Panc1 (cell line): ENCODE measurements around the gene PIN1. TPM values are rescaled to one million over a fixed set of nuclear protein-coding genes. Genes with fewer than 3 reads are reported as not detected.

Experiments
- ATAC-seq: fragments of 200-7000 bp; cut with Tn5 transposase; 2 replicates; pipeline ENCODE4 v1.9.1; 2020; ENCODE audit warnings: mild to moderate bottlenecking, moderate library complexity
- BruUV-seq: library from RNA; stranded (reverse); fragments of 400-500 nt; replicated peaks from 2 replicates; lab custom pipeline; 2021; lab: Mats Ljungman, UMichigan
- CTCF ChIA-PET: fragments of 300-600 bp; sonication (Branson Sonifier 250); formaldehyde crosslinking; loops from one replicate; lab custom pipeline; 2022; ENCODE audit warnings: antibody characterized with exemption; lab: Charles Lee
- POLR2A ChIA-PET: fragments of 300-600 bp; sonication (Branson Sonifier 250); formaldehyde crosslinking; loops from one replicate; lab custom pipeline; 2022; ENCODE audit warnings: antibody characterized with exemption; lab: Charles Lee
- DNase-seq: peaks from one replicate; pipeline ENCODE4 v3.0.0-alpha.2; 2010; ENCODE audit warnings: low read depth, low spot score
- H3K27ac ChIP-seq: 2 replicates; pipeline ENCODE4 v1.5.1; 2011; ENCODE audit warnings: mild to moderate bottlenecking, low read length, inconsistent platforms
- H3K27me3 ChIP-seq: fragments of 200-500 bp; sonication (Bioruptor generic); 2 replicates; pipeline ENCODE4 v1.6.0; 2014; ENCODE audit warnings: low read length, inconsistent platforms; ENCODE audit not compliant: control insufficient read depth, insufficient read depth
- H3K36me3 ChIP-seq: fragments of 200-500 bp; sonication (Bioruptor generic); 2 replicates; pipeline ENCODE4 v1.5.1; 2014; ENCODE audit warnings: inconsistent platforms, mild to moderate bottlenecking, low read length, moderate library complexity; ENCODE audit not compliant: control insufficient read depth, insufficient read depth
- H3K4me1 ChIP-seq: 2 replicates; pipeline ENCODE4 v1.5.1; 2011; ENCODE audit warnings: inconsistent platforms, mild to moderate bottlenecking, low read length, moderate library complexity; ENCODE audit not compliant: control insufficient read depth, insufficient read depth
- H3K4me3 ChIP-seq, 2 experiments: 2 replicates each; pipeline ENCODE4 v1.5.1; 2011 to 2012; ENCODE audit warnings: low read depth in 2 of 2, low read length in 2 of 2, mild to moderate bottlenecking in 2 of 2, inconsistent platforms in 1 of 2, moderate library complexity in 1 of 2
- H3K9me3 ChIP-seq: fragments of 200-500 bp; sonication (Bioruptor generic); 2 replicates; pipeline ENCODE4 v1.5.1; 2014; ENCODE audit warnings: low read depth, mild to moderate bottlenecking, inconsistent platforms, low read length, moderate library complexity; ENCODE audit not compliant: control insufficient read depth, insufficient read depth
- CTCF ChIP-seq: fragments of 450-650 bp; IDR thresholded peaks from 2 replicates; pipeline ENCODE4 v1.5.1; 2017; ENCODE audit warnings: mild to moderate bottlenecking
- POLR2AphosphoS5 ChIP-seq: IDR thresholded peaks from 2 replicates; pipeline ENCODE4 v1.6.1; 2012; ENCODE audit warnings: mild to moderate bottlenecking, low read depth, low read length, moderate library complexity
- REST ChIP-seq, 2 experiments: IDR thresholded peaks; 2 replicates each; pipeline ENCODE4 v1.6.1; 2011 to 2012; ENCODE audit warnings: low read depth in 2 of 2, control low read depth in 1 of 2, low read length in 1 of 2, mild to moderate bottlenecking in 1 of 2, moderate library complexity in 1 of 2; ENCODE audit not compliant: insufficient read depth in 1 of 2
- SIN3A ChIP-seq: IDR thresholded peaks from 2 replicates; pipeline ENCODE4 v1.6.1; 2012; ENCODE audit warnings: low read depth, mild to moderate bottlenecking, low read length, moderate library complexity, borderline replicate concordance; ENCODE audit not compliant: insufficient read depth
- TCF7L2 ChIP-seq: IDR thresholded peaks from 2 replicates; pipeline ENCODE4 v1.6.1; 2011; ENCODE audit warnings: mild to moderate bottlenecking, low read depth, low read length, inconsistent platforms
- in situ Hi-C: cut with HindIII; loops from 2 replicates; pipeline ENCODE4 v1.10.0; 2016; ENCODE audit warnings: low sequenced_read_pairs, low pct_unique_long_range_greater_than_20kb
- intact Hi-C: fragments of 100-400 bp; cut with micrococcal nuclease; formaldehyde crosslinking; loops from one replicate; pipeline ENCODE4 v1.10.0; 2022; ENCODE audit not compliant: unreplicated experiment
- total RNA-seq: library from RNA; stranded (reverse); gene quantifications from one replicate; pipeline ENCODE4 v1.2.1, GENCODE V29; 2021; ENCODE audit not compliant: unreplicated experiment

Gene PIN1
- total RNA-seq, 1 experiment from 2014 or later: 102 TPM

- no peaks in the 10 kb centered on the region; the same call in 1 of the 2 replicates for H3K36me3 ChIP-seq
- CTCF ChIA-PET: no interaction called here
- H3K4me3 ChIP-seq: no peak overlapping the region
- POLR2A ChIA-PET: no interaction called here
- no peak overlapping the region for H3K27ac ChIP-seq
- no TSS peak for BruUV-seq
- TF ChIP-seq TCF7L2 (no peak), SIN3A (no peak), POLR2AphosphoS5 (no peak), CTCF (no peak)
- H3K9me3 ChIP-seq: no peaks in the 10 kb centered on the region
- no peak for ATAC-seq
- in situ Hi-C loops: no loop called here
- H3K4me1 ChIP-seq: no peaks in the 10 kb centered on the region
- no peak for DNase-seq
- no peaks in the 10 kb centered on the region for H3K27me3 ChIP-seq
- intact Hi-C loops: no loop called here
Observed at GRCh38 chr19:9808855-9809824, 26.0 kb upstream of the PIN1 start.

GRCh38 chr19:9811139-9811538 is 24.0 kb upstream of the PIN1 start:
- ATAC-seq (no peak), DNase-seq (no peak)
- ChIA-PET POLR2A (no interaction called here), CTCF (no interaction called here)
- in situ Hi-C loops: no loop called here
- Histone ChIP-seq H3K4me1 (no peaks in the 10 kb centered on the region), H3K4me3 (no peak overlapping the region), H3K36me3 (no peaks in the 10 kb centered on the region; the same call in 1 of the 2 replicates), H3K27ac (no peak overlapping the region), H3K27me3 (no peaks in the 10 kb centered on the region), H3K9me3 (no peaks in the 10 kb centered on the region)
- TF ChIP-seq TCF7L2: no peak
- no peak for TF ChIP-seq SIN3A
- TF ChIP-seq REST (IDR thresholded peaks at IDR 0.05; ENCODE audit: insufficient read depth in 1 of 2, low read depth in 2 of 2, low read length in 1 of 2): no peak
- TF ChIP-seq POLR2AphosphoS5: no peak
- TF ChIP-seq CTCF: no peak
- BruUV-seq: no TSS peak
- intact Hi-C loops: no loop called here
